Duodenal mucosa (tissue), 2 donors: Measurements from ENCODE around the gene FKBP14.
A peak's percentile ranks its signal among the peaks of the same experiment; 100 is the strongest.

Experiments used
- H3K27ac ChIP-seq: one replicate; pipeline ENCODE4 v1.7.0; 2013; ENCODE audit warnings: low read depth, low read length
- H3K27me3 ChIP-seq, 2 donors: one replicate each; pipeline ENCODE4 v1.7.0; 2013; ENCODE audit warnings: low read length in 2 of 2, control low read depth in 1 of 2; ENCODE audit not compliant: insufficient read depth in 2 of 2, control insufficient read depth in 1 of 2
- H3K36me3 ChIP-seq, 2 donors: one replicate each; pipeline ENCODE4 v1.7.0; 2013; ENCODE audit warnings: low read length in 2 of 2, control low read depth in 1 of 2; ENCODE audit not compliant: insufficient read depth in 2 of 2, control insufficient read depth in 1 of 2
- H3K4me1 ChIP-seq, 2 donors: one replicate each; pipeline ENCODE4 v1.7.0; 2013; ENCODE audit warnings: low read length in 2 of 2, control low read depth in 1 of 2; ENCODE audit not compliant: insufficient read depth in 2 of 2, control insufficient read depth in 1 of 2
- H3K4me3 ChIP-seq, 2 donors: one replicate each; pipeline ENCODE4 v1.7.0; 2013; ENCODE audit warnings: low read length in 2 of 2, low read depth in 1 of 2
- H3K9ac ChIP-seq, 2 donors: one replicate each; pipeline ENCODE4 v1.7.0; 2013; ENCODE audit warnings: low read length in 2 of 2, low read depth in 1 of 2
- H3K9me3 ChIP-seq, 2 donors: one replicate each; pipeline ENCODE4 v1.7.0; 2013; ENCODE audit warnings: low read length in 2 of 2, control low read depth in 1 of 2; ENCODE audit not compliant: control insufficient read depth in 1 of 2

Gene FKBP14, protein sequence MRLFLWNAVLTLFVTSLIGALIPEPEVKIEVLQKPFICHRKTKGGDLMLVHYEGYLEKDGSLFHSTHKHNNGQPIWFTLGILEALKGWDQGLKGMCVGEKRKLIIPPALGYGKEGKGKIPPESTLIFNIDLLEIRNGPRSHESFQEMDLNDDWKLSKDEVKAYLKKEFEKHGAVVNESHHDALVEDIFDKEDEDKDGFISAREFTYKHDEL

DNA sequence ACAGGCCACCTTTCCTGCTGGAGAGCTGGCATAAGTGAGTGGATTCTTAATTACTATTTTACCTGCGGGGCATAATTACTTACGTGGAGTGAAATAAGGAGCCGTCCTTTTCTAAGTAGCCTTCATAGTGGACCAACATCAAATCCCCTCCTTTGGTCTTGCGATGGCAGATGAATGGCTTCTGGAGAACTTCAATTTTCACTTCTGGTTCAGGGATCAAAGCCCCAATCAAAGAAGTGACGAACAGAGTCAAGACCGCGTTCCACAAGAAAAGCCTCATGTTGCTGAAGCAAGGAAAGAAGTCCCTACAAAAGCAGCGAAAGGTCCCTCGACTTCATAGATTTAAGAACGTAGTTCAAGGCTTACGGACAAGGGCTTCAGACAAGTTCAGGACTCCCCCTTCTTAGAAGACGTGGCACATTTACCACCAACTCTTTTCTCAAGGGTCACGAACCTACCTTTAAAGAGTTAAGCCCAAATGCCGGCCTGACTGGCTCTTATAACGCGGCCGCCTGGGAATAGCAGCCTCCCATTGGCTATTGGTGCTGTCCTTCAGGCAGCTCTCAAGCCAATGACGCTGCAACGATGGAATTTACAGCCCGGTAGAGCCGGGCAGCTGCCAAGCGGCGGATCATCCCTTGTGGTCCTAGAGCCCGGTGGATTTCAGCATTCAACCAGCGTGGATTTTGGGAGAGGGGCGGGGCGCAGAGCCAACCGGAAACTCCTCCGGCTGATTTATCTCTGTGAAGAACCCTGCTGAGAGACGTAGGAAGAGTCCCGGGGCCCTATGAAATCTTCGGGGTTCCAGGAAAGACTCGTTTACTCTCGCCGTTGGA, at the start of gene FKBP14:
FKBP14 (minus strand) TSS at position 474 of the 836 bp plus-strand sequence; CDS start at position 280, 194 bp downstream.
- Histone ChIP-seq H3K4me3 (peak within 1 kb of the TSS; percentile 98 to 99), H3K4me1 (peaks cover 34 to 40% of the 10 kb centered on the region in 2 donors), H3K27ac (peak within 1 kb of the TSS; percentile 53), H3K27me3 (no peaks in the 10 kb centered on the region), H3K9ac (peak within 1 kb of the TSS; percentile 79), H3K36me3 (peaks cover 0 to 3% of the 10 kb centered on the region in 2 donors), H3K9me3 (no peaks in the 10 kb centered on the region)

DNA sequence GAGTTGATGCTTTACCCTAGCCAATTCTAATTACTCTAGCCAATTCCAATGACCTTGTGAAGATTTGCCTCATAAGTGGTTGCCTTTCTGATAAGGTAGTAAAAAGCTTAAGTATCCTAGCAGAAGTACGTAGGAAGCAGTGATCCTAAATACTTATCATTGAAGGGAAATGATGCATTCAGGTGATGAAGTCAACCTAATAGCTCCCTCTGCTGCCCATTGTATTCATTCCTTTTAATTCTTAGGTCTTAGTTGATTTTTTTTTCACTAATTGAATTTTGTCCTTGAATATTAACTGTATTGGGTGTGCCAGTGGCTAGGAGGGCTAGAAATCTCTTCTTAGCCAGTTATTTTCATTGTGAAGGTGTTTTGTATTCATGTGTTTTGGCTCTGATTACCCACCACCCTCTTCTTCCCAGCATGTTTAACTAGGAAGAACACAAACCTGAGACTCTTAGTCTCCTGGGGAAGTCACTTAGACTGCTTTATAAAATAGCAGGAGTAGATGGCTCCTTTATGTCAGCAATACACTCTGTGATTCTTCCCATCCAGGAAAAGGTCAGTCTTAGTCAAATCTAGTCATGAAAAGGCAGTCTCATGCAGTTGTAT, 48.0 kb upstream of the FKBP14 start:
- Histone ChIP-seq H3K9me3 (no peaks in the 10 kb centered on the region), H3K27me3 (no peaks in the 10 kb centered on the region), H3K4me3 (no peak overlapping the region), H3K27ac (no peak overlapping the region), H3K36me3 (peaks cover 0 to 16% of the 10 kb centered on the region in 2 donors), H3K4me1 (no peaks in the 10 kb centered on the region), H3K9ac (no peak overlapping the region)

DNA sequence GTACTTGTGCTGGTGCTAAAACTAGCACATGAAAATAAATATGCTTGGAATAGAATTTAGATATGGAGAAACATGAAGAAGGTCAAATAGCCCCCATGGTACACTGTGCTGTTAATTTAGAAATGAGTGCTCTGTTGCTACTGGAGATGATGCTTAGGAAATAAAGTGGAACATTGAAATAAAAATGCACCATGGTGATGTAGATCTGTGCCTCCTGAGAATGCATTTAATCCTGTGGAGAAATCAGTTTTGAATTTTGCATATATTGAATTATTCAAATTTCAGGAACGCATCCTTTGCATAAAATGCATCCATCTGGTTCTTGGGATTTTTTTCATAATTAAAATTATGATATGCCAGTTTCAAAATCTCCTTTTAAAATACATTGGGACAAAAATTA, 46.2 kb upstream of the FKBP14 start:
- Histone ChIP-seq H3K9me3 (no peaks in the 10 kb centered on the region), H3K27ac (no peak overlapping the region), H3K4me3 (no peak overlapping the region), H3K27me3 (no peaks in the 10 kb centered on the region), H3K4me1 (no peaks in the 10 kb centered on the region), H3K36me3 (peaks cover 0 to 3% of the 10 kb centered on the region in 2 donors), H3K9ac (no peak overlapping the region)

DNA sequence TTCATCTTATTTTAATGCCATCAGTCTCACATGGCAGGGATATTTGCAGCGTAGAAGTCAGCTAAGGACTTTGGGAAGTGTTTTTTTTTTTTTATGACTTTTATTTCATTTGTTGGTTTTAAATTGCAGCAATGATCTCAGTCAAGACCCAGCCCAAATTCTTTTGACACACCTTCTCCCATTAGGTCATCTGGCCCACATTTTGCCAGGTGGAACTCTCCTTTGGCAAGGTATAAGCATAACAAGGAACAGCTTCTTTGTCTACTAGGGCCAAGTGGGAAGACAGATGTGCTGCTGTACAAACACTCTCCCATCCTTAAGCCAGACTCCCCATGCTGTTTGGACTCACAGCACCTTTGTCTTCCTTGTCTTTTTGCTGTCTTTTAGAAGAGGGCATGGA, 43.5 kb upstream of the FKBP14 start:
- no peaks in the 10 kb centered on the region for H3K27me3 ChIP-seq

DNA sequence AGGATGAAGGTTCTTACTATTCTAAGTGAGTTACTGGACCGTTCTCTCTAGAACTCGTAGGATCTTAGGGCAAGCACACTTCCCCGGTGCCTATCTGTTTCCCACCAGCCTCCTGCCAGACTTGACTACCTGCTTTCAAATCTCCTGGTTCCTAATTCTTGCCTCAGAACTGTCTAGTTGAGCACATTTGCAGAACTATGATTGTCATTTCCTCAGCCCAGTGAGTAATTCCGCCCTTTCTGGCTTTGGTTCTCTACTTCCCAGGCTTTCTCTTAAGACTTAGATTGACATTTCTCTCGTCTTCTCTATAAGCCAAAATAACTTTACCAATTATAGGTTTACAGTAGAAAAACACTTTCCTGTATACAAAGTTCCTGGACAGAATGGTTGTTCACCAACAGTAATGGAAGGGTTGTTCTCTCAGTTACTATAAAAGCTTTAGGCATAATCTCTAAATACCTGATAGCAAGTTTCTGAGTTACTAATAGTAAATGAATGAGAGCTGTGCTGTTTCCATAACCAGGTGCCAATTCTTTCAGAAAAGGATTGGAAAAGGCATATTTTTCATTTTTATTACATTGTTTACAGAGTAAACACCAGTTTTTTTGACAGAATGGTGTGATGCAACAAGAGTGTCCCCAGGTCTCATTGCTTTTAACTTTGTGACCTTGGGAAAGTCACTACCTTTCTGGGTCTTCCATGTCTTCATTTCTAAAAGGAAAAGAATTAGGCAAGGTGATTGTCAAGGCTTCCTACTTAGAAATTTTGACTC, 42.8 kb upstream of the FKBP14 start:
- H3K9ac ChIP-seq: no peak overlapping the region
- H3K4me1 ChIP-seq: no peaks in the 10 kb centered on the region
- no peak overlapping the region for H3K27ac ChIP-seq
- H3K4me3 ChIP-seq: no peak overlapping the region
- H3K9me3 ChIP-seq: no peaks in the 10 kb centered on the region
- peaks cover 0 to 7% of the 10 kb centered on the region in 2 donors for H3K36me3 ChIP-seq
- H3K27me3 ChIP-seq: no peaks in the 10 kb centered on the region

More for the DNA sequence above, 43.5 kb upstream of the FKBP14 start:
- Histone ChIP-seq H3K9me3 (no peaks in the 10 kb centered on the region), H3K27ac (no peak overlapping the region), H3K4me1 (no peaks in the 10 kb centered on the region), H3K4me3 (no peak overlapping the region), H3K9ac (no peak overlapping the region), H3K36me3 (peaks cover 0 to 3% of the 10 kb centered on the region in 2 donors)

DNA sequence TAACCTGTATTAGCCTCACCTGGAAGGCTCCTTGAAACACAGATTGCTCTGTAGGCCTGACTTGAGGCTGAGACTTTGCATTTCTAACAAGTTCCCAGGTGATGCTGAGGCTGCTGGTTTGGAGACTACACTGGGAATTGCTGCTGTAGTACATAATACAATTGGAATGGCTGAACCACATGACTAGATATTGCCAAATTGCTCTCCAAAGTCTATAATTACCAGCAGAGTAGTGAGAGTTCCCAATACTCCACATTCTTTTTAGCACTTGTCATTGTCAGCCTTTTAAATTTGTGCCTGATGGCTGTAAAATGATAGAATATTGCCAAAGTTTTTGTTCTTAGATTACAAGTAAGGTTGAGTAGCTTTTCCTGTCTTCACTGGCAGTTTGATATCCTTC, 41.6 kb upstream of the FKBP14 start:
- Histone ChIP-seq H3K4me3 (no peak overlapping the region), H3K27me3 (no peaks in the 10 kb centered on the region), H3K4me1 (no peaks in the 10 kb centered on the region), H3K9ac (no peak overlapping the region), H3K36me3 (peaks cover 4 to 17% of the 10 kb centered on the region in 2 donors), H3K27ac (no peak overlapping the region), H3K9me3 (no peaks in the 10 kb centered on the region)

DNA sequence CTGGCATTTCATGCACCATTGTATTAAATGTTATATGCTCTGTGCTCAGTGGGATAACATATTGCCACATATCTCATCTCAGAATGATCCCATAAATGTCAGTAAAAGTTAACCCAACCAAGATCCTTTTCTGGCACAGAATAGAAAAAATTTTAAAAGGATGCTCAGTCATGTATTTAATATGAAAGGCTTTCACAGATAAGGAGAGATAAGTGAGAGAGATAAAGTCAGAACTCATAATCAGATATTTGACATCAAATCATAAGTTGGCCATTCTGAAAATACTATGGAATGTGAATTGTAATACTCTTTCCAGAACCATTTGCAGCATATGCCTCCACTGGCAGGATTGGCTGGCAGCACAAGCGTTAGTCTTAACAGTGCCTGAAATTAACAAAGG, 40.2 kb upstream of the FKBP14 start:
- H3K27ac ChIP-seq: no peak overlapping the region
- no peak overlapping the region for H3K9ac ChIP-seq
- H3K4me1 ChIP-seq: no peaks in the 10 kb centered on the region
- no peaks in the 10 kb centered on the region for H3K9me3 ChIP-seq
- H3K4me3 ChIP-seq: no peak overlapping the region
- H3K36me3 ChIP-seq: peaks cover 7 to 17% of the 10 kb centered on the region in 2 donors
- no peaks in the 10 kb centered on the region for H3K27me3 ChIP-seq

DNA sequence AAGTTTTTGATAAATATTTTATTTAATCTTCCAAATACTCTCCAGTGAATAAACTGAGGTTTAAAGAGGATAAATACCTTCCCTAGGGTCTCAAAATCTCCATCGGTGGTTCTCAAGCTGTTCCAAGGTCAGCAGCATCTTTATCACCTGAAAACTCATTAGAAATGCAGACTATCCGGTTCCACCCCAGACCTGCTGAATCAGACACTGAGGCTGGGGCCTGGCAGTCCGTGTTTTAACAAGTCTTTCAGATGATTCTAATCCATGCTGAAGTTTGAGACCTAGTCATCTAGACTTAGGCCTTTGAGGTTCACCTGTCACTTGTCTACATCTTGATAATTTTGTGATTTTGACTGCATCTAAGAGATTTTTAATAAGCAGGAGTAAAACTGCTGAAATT, 39.2 kb upstream of the FKBP14 start:
- H3K27ac ChIP-seq: no peak overlapping the region
- H3K36me3 ChIP-seq: peaks cover 7 to 14% of the 10 kb centered on the region in 2 donors
- H3K4me1 ChIP-seq: no peaks in the 10 kb centered on the region
- no peak overlapping the region for H3K9ac ChIP-seq
- H3K9me3 ChIP-seq: no peaks in the 10 kb centered on the region
- no peak overlapping the region for H3K4me3 ChIP-seq
- H3K27me3 ChIP-seq: no peaks in the 10 kb centered on the region

DNA sequence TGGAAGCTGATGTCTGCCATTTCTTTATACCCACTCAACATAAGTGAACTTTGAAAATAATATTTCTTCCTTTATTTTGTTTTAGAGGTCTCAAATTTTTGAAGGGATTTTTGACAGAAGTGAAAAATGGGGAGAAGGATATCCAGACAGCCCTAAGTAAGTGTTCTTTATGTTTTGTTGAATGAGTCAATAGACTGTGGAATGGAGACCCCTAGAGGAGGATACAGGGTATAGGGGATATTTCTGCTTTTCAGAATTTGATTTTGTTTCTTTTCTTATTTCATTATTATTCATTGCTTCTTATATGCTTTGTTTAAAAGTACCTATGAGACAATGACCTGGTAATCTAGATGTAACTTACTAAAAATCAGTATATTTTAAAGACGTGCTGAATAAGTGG, 36.1 kb upstream of the FKBP14 start:
- Histone ChIP-seq H3K4me1 (no peaks in the 10 kb centered on the region), H3K9ac (no peak overlapping the region), H3K27ac (no peak overlapping the region), H3K36me3 (peaks cover 7 to 18% of the 10 kb centered on the region in 2 donors), H3K4me3 (no peak overlapping the region), H3K9me3 (no peaks in the 10 kb centered on the region), H3K27me3 (no peaks in the 10 kb centered on the region)
